ENCODE measurements around the gene ACYP2. TPM values are rescaled to one million over a fixed set of nuclear protein-coding genes. Genes with fewer than 3 reads are reported as not detected.

ACYP2 gene
- total RNA-seq, 1 donor from 2014 or later = 5.9 TPM

DNA sequence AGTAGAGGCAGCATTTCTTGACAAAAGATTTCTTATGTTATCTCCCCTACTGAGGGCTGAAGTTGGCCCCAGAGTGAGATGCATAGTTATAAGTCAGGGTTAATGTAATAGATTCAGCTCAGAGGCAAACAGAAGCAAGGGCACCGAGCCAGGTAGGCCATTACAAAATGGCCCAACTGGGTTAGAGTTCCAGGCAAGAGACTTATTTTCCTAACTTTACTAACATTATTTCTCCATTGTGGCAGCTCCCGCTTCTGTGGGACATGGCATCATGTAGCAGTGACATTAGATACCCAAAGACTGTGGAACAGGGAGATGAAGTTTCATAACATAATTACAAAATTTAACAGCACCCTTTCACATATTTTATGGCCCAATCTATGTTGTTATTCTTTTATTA is 113.5 kb downstream of the ACYP2 start:
- Mint-ChIP-seq H3K4me1 (peaks cover 3% of the 10 kb centered on the region), H3K27ac (no peak overlapping the region), H3K4me3 (no peak overlapping the region), H3K9me3 (peaks cover 6% of the 10 kb centered on the region), H3K36me3 (ENCODE audit: low read depth) (no peaks in the 10 kb centered on the region), H3K27me3 (no peaks in the 10 kb centered on the region)
- intact Hi-C loops (cut with micrococcal nuclease) = no loop called here
- no peak for DNase-seq

DNA sequence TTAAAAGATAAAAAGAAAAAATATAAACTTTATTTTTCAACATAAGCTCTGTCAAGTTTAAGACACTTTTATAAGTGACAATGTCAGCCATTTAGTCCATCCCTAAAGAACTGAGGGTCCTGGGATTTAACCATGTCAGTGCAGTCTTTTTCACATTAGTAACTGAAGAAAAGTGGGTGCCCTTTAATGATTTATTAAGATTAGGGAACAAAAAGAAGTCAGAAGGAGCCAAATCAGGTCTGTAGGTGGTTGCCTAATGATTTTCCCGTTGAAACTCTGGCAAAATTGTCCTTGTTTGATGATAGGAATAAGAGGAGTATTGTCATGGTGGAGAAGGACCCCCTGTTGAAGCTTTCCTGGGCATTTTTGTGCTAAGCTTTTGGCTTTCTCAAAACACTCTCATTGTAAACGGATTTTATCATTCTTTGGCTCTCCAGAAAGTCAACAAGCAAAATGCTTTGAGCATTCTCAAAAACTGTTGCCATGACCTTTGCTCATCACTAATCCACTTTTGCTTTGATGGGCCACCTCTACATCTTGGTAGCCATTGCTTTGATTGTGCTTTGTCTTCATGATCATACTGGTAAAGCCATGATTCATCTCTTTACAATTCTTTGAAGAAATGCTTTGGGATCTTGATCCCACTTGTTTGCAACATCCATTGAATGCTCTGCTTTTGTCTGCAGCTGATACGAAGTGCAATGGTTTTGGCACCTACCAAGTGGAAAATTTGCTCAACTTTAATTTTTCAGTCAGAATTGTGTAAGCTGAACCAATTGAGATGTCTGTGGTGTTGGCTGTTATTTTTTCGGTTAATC is 118.6 kb downstream of the ACYP2 start:
- no peak overlapping the region for H3K27ac Mint-ChIP-seq
- peaks cover 3% of the 10 kb centered on the region for H3K4me1 Mint-ChIP-seq
- H3K36me3 Mint-ChIP-seq (ENCODE audit: low read depth) = no peaks in the 10 kb centered on the region
- no peak for DNase-seq
- no peaks in the 10 kb centered on the region for H3K27me3 Mint-ChIP-seq
- no peak overlapping the region for H3K4me3 Mint-ChIP-seq
- H3K9me3 Mint-ChIP-seq = peaks cover 6% of the 10 kb centered on the region
- intact Hi-C loops (cut with micrococcal nuclease) = no loop called here

DNA sequence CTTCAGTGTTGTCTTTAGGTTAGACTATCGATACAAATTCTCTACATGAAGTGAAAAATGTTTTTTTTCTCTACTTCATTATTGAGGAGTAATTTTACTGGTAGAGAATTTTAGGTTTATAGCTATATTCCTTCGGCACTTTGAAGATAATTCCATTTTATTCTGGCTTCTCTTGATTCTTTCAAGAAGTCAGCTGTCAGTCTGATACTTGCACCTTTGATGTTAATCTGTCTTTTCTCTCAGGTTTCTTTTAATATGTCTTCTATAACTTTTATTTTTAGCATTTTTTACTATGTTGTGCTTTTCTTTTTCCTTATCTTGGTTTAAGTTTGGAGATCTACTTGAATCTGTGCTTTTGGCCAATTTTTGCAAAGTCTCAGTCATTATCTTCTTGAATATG is 122.0 kb downstream of the ACYP2 start:
- intact Hi-C loops (cut with micrococcal nuclease) = no loop called here
- no peak for DNase-seq
- H3K4me1 Mint-ChIP-seq = no peaks in the 10 kb centered on the region
- no peaks in the 10 kb centered on the region for H3K27me3 Mint-ChIP-seq
- peaks cover 3% of the 10 kb centered on the region for H3K9me3 Mint-ChIP-seq
- no peaks in the 10 kb centered on the region for H3K36me3 Mint-ChIP-seq (ENCODE audit: low read depth)
- no peak overlapping the region for H3K27ac Mint-ChIP-seq
- H3K4me3 Mint-ChIP-seq = no peak overlapping the region

DNA sequence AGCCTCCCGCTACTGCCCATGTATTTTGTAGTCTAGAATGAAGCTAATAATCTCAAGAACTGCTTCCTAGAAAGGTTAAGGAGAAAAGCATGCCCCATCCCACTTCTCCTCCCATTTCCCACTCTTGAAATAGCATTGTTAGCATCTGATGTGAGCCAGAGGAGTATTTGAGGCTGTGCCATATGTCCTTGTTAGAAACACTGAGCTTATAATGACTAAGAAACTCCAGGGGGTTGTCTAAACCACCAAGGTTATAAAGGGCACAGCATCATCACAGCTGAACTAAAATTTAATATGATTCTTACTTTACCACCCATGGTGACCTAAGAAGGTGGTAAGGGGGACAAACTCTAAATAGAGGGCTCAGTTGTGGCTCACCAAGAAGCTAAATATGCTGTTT is 124.0 kb downstream of the ACYP2 start:
- Mint-ChIP-seq H3K27ac (no peak overlapping the region), H3K36me3 (ENCODE audit: low read depth) (no peaks in the 10 kb centered on the region), H3K4me1 (no peaks in the 10 kb centered on the region), H3K9me3 (no peaks in the 10 kb centered on the region), H3K4me3 (no peak overlapping the region), H3K27me3 (no peaks in the 10 kb centered on the region)
- intact Hi-C loops (cut with micrococcal nuclease) = no loop called here
- DNase-seq = no peak

DNA sequence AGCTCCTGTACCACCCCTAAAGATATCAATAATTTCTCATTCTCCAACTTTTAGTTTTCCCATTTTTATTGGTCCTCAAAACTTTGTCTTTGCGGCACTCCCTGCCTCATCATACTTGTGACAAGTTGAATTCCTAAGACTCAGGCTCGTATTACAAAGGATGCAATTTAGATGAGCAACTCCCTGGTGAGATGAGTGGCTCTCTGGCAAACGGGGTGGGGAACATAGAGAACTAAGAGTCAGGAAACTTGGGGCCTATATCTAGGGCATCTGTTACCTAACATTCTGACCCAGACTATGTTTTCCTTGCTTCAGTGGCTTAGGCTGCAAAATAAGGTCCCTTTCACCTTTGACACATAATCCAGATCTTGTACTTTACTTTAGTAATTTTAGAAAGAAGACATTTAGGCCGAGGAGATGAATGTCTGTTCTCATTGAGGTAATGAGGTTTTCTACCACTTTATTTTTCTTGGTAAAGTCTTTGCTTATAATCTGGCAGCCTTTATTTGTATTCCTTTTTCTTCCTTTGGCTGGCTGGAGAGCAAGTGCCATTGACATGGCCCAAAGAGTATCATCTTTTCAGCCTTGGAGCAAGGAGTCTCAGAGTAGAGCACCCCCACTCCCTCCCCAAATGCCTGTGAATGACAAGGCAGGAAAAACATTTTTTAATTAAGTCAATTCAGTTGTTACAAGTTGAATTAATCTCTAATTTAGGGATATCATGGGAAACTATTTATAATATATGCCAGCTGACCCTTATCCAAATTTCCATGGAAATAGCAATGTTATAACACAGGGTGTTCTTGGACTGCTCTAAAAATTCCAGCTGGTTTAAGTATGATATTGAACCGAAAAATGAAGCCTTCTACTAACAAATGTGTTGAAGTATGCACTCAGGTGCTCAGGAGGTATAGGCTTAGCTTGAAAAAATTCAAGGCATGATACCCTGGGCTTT is 125.4 kb downstream of the ACYP2 start:
- no peaks in the 10 kb centered on the region for H3K9me3 Mint-ChIP-seq
- no peak for DNase-seq
- intact Hi-C loops (cut with micrococcal nuclease) = no loop called here
- H3K4me3 Mint-ChIP-seq = no peak overlapping the region
- H3K27me3 Mint-ChIP-seq = no peaks in the 10 kb centered on the region
- no peaks in the 10 kb centered on the region for H3K36me3 Mint-ChIP-seq (ENCODE audit: low read depth)
- no peak overlapping the region for H3K27ac Mint-ChIP-seq
- no peaks in the 10 kb centered on the region for H3K4me1 Mint-ChIP-seq

DNA sequence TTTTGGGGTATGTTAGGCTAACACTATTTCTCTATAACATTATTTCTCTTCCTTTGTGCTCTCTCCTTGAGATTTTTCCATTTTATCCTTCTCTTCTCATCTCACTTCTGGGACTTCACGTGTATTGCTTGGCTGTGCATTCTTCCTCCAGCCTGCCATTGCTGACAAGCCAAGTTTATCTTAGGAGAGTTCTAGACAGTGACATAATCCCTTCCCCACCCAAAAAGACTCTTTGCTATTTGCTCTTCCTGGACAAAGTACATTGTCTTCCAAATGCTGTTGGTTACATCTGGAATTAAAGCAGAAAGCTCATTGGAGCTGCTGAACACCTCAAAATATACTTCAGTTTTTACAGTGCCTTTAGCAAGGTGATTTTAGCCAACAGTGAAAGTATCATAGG is 131.7 kb downstream of the ACYP2 start:
- Mint-ChIP-seq H3K4me3 (no peak overlapping the region), H3K9me3 (no peaks in the 10 kb centered on the region), H3K36me3 (ENCODE audit: low read depth) (no peaks in the 10 kb centered on the region), H3K4me1 (no peaks in the 10 kb centered on the region), H3K27ac (no peak overlapping the region), H3K27me3 (no peaks in the 10 kb centered on the region)
- intact Hi-C loops (cut with micrococcal nuclease) = no loop called here
- no peak for DNase-seq

DNA sequence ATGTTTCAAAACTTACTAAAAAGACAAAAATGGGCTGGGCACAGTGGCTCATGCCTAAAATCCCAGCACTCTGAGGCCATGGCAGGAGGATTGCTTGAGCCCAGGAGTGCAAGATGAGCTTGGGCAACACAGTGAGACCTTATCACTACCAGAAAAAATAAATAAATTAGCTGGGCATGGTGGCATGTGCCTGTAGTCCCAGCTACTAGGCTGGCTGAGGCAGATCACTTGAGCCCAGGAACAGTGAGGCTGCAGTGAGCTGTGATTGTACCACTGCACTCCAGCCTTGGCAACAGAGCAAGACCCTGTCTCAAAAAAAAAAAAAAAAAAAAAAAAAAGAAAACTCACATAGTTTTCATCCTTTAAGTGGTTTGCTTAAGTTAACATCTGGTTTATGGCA is 134.2 kb downstream of the ACYP2 start:
- Mint-ChIP-seq H3K9me3 (no peaks in the 10 kb centered on the region), H3K27me3 (no peaks in the 10 kb centered on the region), H3K4me1 (no peaks in the 10 kb centered on the region), H3K27ac (no peak overlapping the region), H3K4me3 (no peak overlapping the region), H3K36me3 (ENCODE audit: low read depth) (no peaks in the 10 kb centered on the region)
- no peak for DNase-seq
- intact Hi-C loops (cut with micrococcal nuclease) = no loop called here

DNA sequence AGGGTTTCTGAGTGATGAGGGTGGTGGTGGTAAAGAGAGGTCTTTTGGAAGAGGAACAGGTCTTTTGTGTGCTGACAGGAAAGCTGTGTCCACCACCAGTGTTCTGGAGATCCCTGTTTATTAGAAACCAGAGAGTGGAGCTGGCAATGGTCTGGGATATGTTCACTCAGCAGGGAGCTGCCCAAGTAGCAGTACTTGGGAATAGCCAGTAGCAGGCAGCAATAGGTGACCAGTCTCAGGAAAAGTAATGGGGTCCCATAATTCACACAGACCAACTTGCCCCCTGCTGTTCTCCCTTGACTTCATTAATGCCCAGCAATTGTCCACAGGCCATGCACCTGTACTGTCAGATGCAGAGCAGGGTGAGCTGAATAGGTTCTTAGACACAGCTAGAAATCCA is 138.8 kb downstream of the ACYP2 start:
- Mint-ChIP-seq H3K4me3 (no peak overlapping the region), H3K36me3 (ENCODE audit: low read depth) (no peaks in the 10 kb centered on the region), H3K27ac (no peak overlapping the region), H3K9me3 (no peaks in the 10 kb centered on the region), H3K4me1 (no peaks in the 10 kb centered on the region), H3K27me3 (no peaks in the 10 kb centered on the region)
- no peak for DNase-seq
- intact Hi-C loops (cut with micrococcal nuclease) = no loop called here

DNA sequence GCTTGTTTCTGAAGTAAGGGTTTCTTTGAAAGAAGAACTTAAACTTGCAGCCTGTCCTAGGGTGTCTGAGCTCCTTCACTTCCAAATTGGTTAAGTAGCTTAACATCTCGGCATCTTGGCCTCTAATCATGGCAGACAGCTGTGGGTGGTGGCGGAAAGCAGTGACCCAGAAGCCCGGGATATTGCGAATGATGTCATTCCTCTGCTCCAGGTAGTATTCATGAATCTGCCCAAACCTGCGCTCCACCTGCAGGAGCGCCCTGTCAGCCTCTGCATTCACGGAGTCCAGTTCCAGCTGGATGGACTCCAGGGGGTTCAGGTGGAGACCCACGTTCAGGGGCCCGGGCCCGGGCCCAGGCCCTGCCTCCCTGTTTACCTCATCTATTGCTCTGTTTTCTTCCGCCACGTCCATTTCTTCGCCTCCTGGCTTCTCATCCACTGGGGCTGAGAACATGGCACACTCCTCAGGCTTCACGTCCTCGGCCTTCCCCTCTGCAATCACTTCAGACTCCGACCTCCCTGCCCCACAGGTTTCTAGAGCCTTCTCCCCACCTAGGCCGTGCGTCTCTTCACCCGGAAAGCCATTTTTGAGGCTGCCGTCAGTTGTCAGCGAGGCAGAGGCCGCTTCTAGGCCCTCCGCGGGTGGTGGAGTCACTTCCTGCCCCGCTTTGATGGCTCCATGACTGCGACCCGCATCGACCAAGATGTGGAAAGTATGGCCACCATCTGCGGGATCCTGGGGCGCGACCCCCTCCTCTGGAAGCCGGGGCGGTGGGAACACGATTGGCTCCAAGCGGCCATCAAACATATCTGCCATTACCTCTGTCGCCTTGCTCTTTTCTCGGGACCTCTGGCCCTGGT is 140.0 kb downstream of the ACYP2 start:
- Mint-ChIP-seq H3K27me3 (no peaks in the 10 kb centered on the region), H3K4me1 (no peaks in the 10 kb centered on the region), H3K36me3 (ENCODE audit: low read depth) (no peaks in the 10 kb centered on the region), H3K9me3 (no peaks in the 10 kb centered on the region), H3K27ac (no peak overlapping the region), H3K4me3 (no peak overlapping the region)
- no peak for DNase-seq
- intact Hi-C loops (cut with micrococcal nuclease) = no loop called here

DNA sequence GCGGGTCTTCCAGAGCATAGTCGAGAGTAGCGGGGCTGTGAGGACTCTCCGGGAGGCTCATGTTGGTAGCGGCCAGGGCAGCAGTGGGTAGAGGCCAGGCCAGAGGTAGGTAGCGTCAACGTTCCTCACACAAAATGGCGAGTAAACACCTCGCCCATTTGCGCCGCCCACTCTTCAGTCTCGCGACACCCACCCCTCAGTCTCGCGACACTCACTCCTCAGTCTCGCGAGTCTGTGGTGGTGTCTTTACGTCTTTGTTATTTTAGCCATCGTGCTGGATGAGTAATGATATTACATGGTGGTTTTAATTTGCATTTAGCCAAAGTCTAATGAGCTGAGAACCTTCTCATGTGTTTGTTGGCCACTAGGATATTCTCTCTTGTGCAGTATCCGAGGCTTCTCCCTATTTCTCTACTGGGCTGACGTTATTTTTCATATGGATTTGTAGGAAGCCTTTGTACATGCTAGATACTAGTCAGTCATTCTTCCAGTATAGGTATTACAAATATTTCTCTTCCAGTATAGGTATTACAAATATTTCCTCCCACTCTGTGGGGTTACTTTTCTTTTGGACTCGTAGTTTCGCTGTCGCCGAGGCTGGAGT is 140.8 kb downstream of the ACYP2 start, which contains the start of gene TSPYL6:
TSS of gene TSPYL6 (minus strand) at position 139 of the 604 bp plus-strand sequence. CDS start at position 61, 78 bp downstream.
- H3K9me3 Mint-ChIP-seq = no peaks in the 10 kb centered on the region
- no peaks in the 10 kb centered on the region for H3K4me1 Mint-ChIP-seq
- DNase-seq = no peak
- H3K4me3 Mint-ChIP-seq = no peak within 1 kb of the TSS
- no peaks in the 10 kb centered on the region for H3K27me3 Mint-ChIP-seq
- H3K36me3 Mint-ChIP-seq (ENCODE audit: low read depth) = no peaks in the 10 kb centered on the region
- H3K27ac Mint-ChIP-seq = no peak within 1 kb of the TSS
- intact Hi-C loops (cut with micrococcal nuclease) = no loop called here

DNA sequence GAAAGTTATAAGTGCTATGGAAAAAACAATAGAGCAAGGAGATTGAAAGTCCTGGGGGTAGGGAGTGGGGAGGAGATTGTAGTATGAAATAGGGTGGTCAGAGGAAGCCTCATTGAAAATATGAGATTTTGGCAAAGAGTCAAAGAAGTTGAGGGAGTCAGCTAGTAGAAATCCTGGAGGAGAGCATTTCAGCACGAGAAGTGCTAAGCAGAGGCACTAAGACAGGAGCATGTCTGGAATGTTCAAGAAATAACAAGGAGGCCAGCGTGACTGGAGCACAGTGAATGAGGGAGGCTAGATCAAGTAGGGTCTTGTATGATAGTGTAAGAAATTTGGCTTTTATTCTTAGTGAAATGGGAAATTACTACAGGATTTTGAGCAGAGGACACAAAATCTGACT is 142.8 kb downstream of the ACYP2 start:
- Mint-ChIP-seq H3K9me3 (peaks cover 4% of the 10 kb centered on the region), H3K4me3 (no peak overlapping the region)
- intact Hi-C loops (cut with micrococcal nuclease) = no loop called here

DNA sequence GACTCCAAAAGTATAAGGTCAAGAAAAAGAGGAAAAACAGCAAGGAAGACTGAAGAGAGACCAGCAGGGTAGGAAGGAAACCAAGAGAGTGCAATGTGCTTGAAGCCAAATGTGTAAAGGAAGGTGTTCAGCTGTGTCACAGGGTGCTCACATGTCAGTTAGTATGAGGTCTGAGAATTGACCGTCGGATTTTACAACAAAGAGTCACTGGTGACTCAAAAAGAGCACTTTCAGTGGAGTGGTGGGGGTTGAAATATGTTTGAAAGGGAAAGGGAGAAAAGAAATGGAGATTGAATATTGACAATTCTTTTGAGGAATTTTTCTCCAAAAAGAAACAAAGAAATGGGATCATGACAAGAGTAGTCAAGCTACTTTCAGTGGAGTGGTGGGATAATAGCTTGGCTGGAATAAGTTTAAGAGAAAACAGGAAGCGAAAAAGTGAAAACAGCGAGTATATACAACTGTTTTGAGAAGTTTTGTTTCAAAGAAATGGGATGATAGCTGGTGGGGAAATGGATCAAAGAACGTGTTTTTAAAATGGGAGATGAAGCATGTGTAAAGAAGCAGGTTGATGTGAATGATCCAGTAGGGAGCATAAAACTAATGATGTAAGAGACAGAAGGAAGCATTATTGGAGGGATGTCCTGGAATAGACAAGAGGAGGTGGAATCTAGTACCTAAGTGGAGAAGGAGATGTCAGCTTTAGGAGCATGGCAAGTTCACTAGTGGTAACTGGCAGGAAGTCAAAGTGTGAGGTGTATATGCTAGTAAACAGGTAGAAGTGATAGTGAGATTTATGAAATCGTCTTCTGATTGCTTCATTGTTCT is 144.2 kb downstream of the ACYP2 start:
- no peak for DNase-seq
- Mint-ChIP-seq H3K4me1 (no peaks in the 10 kb centered on the region), H3K27me3 (no peaks in the 10 kb centered on the region)

More for the DNA sequence above, 142.8 kb downstream of the ACYP2 start:
- H3K27me3 Mint-ChIP-seq = no peaks in the 10 kb centered on the region
- no peak overlapping the region for H3K27ac Mint-ChIP-seq
- H3K36me3 Mint-ChIP-seq (ENCODE audit: low read depth) = no peaks in the 10 kb centered on the region
- H3K4me1 Mint-ChIP-seq = no peaks in the 10 kb centered on the region
- DNase-seq = no peak

DNA sequence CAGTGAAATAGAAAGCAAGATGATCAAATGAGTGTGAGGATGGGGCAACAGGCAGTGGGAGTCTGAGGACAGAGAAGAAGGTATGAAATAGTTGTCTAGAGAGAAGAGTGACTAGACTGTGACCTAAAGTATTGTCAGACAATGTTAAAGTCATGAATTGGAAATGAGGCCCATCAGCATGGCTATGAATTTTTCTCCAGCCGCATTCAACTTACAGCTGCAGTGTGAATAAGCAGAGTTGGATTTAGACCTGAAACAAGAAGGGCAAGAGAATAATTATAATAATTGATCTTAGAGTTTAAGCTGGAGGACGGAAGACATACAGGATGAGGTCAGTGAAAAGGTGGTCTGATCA is 144.8 kb downstream of the ACYP2 start:
- Mint-ChIP-seq H3K27me3 (no peaks in the 10 kb centered on the region), H3K4me1 (no peaks in the 10 kb centered on the region), H3K4me3 (no peak overlapping the region), H3K9me3 (peaks cover 4% of the 10 kb centered on the region), H3K36me3 (ENCODE audit: low read depth) (no peaks in the 10 kb centered on the region), H3K27ac (no peak overlapping the region)
- intact Hi-C loops (cut with micrococcal nuclease) = no loop called here
- no peak for DNase-seq

More for the DNA sequence above, 144.2 kb downstream of the ACYP2 start:
- peaks cover 4% of the 10 kb centered on the region for H3K9me3 Mint-ChIP-seq
- no peaks in the 10 kb centered on the region for H3K36me3 Mint-ChIP-seq (ENCODE audit: low read depth)
- intact Hi-C loops (cut with micrococcal nuclease) = no loop called here
- H3K4me3 Mint-ChIP-seq = no peak overlapping the region
- H3K27ac Mint-ChIP-seq = no peak overlapping the region
